HepG2 (cell line): ENCODE measurements around the gene PALM3. TPM values are rescaled to one million over a fixed set of nuclear protein-coding genes. Genes with fewer than 3 reads are reported as not detected.

Experiments
- CENPT ChIP-seq: sonication (generic); formaldehyde crosslinking; IDR thresholded peaks from 2 replicates; pipeline ENCODE4 v1.8.0; 2022; ENCODE audit warnings: low read depth, mild to moderate bottlenecking, moderate library complexity, missing genetic modification reagents
- DMTF1 ChIP-seq: sonication (generic); formaldehyde crosslinking; IDR thresholded peaks from 2 replicates; pipeline ENCODE4 v1.4.0; 2020; ENCODE audit warnings: mild to moderate bottlenecking, missing genetic modification reagents
- ESRRA ChIP-seq: sonication (generic); formaldehyde crosslinking; IDR thresholded peaks from 2 replicates; pipeline ENCODE4 v1.5.1; 2020; ENCODE audit warnings: mild to moderate bottlenecking, low read depth, missing genetic modification reagents
- NAIF1 ChIP-seq: sonication (generic); formaldehyde crosslinking; IDR thresholded peaks from 2 replicates; pipeline ENCODE4 v1.5.0; 2020; ENCODE audit warnings: mild to moderate bottlenecking, missing genetic modification reagents, borderline replicate concordance
- PHF8 ChIP-seq: sonication (generic); formaldehyde crosslinking; IDR thresholded peaks from 2 replicates; pipeline ENCODE4 v1.5.0; 2020; ENCODE audit warnings: missing genetic modification reagents
- RXRA ChIP-seq: sonication (generic); formaldehyde crosslinking; IDR thresholded peaks from 2 replicates; pipeline ENCODE4 v1.5.1; 2020; ENCODE audit warnings: missing genetic modification reagents
- ZBTB3 ChIP-seq: sonication (generic); formaldehyde crosslinking; IDR thresholded peaks from 2 replicates; pipeline ENCODE4 v1.4.0; 2020; ENCODE audit warnings: low read depth, mild to moderate bottlenecking, moderate library complexity, missing genetic modification reagents, borderline replicate concordance
- ZBTB34 ChIP-seq: sonication (generic); formaldehyde crosslinking; IDR thresholded peaks from 2 replicates; pipeline ENCODE4 v1.8.0; 2022; ENCODE audit warnings: mild to moderate bottlenecking, missing genetic modification reagents
- ZBTB40 ChIP-seq, 2 experiments: fragments of 450-650 bp in 1 of 2; sonication (generic) in 1 of 2; formaldehyde crosslinking in 1 of 2; IDR thresholded peaks; 2 replicates each; pipeline versions ENCODE4 v1.6.1 to v1.8.0; 2016 to 2022; ENCODE audit warnings: antibody characterized with exemption in 1 of 2, mild to moderate bottlenecking in 1 of 2, missing genetic modification reagents in 1 of 2
- ZMYM4 ChIP-seq: sonication (generic); formaldehyde crosslinking; IDR thresholded peaks from 2 replicates; pipeline ENCODE4 v1.8.1; 2023; ENCODE audit warnings: mild to moderate bottlenecking, missing genetic modification reagents
- ZNF251 ChIP-seq: sonication (generic); formaldehyde crosslinking; IDR thresholded peaks from 2 replicates; pipeline ENCODE4 v1.9.0; 2021; ENCODE audit warnings: mild to moderate bottlenecking, missing genetic modification reagents
- ZNF3 ChIP-seq: IDR thresholded peaks from 2 replicates; pipeline ENCODE4 v1.7.0; 2017; ENCODE audit warnings: inconsistent platforms
- ZNF816 ChIP-seq: sonication (generic); formaldehyde crosslinking; IDR thresholded peaks from 2 replicates; pipeline ENCODE4 v1.8.0; 2022; ENCODE audit warnings: missing genetic modification reagents, mild to moderate bottlenecking, borderline replicate concordance
- polyA plus RNA-seq, 8 experiments: library from polyadenylated mRNA; depleted of rRNA in 3 of 8; stranded (reverse) in 7 of 8; unstranded in 1 of 8; fragments of >200 nt; fragmentation: Illumina TruSeq in 4 of 8; extraction: Trizol in 4 of 8; gene quantifications; 2 replicates each; pipeline versions ENCODE4 v1.2.1 to v1.2.3, GENCODE V29; 2011 to 2016; ENCODE audit warnings: low read depth in 4 of 8, missing spikeins in 1 of 8, mixed read lengths in 1 of 8; ENCODE audit not compliant: insufficient read depth in 1 of 8
- total RNA-seq, 5 experiments: library from RNA; depleted of rRNA; stranded (reverse); fragments of >200 nt; fragmentation: Illumina TruSeq; extraction: Trizol; gene quantifications; 2 replicates each; pipeline ENCODE4 v1.2.3, GENCODE V29; 2016; ENCODE audit warnings: low read depth in 1 of 5

PALM3 gene
- total and polyA plus RNA-seq, 2 of the 13 experiments (the other 11 are each of a cell fraction or from before 2014, with no cell fraction given), result 0.79 to 2.4 TPM

DNA sequence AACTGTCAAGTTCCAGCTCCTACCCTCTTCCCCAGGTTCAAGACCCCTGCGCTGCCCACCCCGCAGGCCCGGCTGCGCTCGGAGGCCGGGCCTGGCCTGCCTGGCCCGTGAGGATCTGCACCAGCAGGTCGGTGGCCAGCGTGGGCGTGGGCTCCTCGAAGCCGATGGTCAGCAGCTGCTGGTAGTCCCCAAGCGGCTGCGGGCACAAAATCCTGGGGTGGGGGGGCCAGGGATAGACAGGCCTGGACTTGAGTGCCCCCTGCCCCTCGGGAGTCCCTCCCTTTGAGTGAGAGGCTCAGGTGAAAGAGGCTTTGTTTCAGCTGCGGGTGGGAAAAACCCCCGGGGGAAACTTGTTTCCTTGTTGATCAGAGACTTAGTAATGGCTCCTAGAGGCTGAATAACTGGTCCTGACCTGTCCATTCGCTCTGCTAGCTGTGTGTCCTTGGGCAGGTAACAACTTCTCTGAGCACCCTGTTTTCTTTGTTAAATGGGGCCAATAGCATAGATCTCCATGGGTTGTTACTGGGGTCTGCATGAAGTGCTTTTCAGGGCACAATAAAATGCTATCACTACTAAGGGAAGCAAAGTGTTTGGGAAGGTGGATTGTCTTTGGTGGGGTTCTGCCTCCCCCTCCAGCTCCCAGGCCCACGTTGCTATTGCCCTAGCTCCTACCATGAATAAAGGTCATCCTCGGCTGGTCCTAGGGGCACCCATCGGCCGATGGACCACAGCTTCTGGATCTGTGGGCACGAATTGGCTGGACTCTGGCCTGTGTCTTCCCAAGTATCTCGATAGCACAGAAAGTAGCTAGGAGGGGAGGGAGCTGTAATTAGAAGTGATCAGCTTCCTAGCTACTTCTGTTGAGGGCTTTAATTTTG lies 20.2 kb upstream of the PALM3 start (continued):
- TF ChIP-seq NAIF1 (CRISPR knock-in tag) (peak; percentile 13; the same call in 1 of the 2 replicates), PHF8 (CRISPR knock-in tag) (peak; percentile 37), ZNF3 (CRISPR knock-in tag) (no peak), CENPT (CRISPR knock-in tag) (no peak), ZMYM4 (CRISPR knock-in tag) (no peak), ZNF816 (CRISPR knock-in tag) (no peak), ZBTB40 (IDR thresholded peaks at IDR 0.05) (no peak), ZBTB40 (CRISPR knock-in tag; IDR thresholded peaks at IDR 0.05) (no peak; the same call in 1 of the 2 replicates), ZBTB34 (CRISPR knock-in tag) (no peak), RXRA (CRISPR knock-in tag) (0 out of 2 replicates have a peak, but pooled peaks have one; percentile 3), ZNF251 (CRISPR knock-in tag) (no peak), ESRRA (CRISPR knock-in tag) (0 out of 2 replicates have a peak, but pooled peaks have one; percentile 17), ZBTB3 (CRISPR knock-in tag) (no peak), DMTF1 (CRISPR knock-in tag) (no peak)
